ENCODE results near the gene GPBP1.
"Not testable (repeated sequence)": the region's sequence is repeated elsewhere in the genome, so short reads cannot be mapped to it uniquely, and the experiment has no call there.

GPBP1 gene

GRCh38 chr5:57173319-57174127 lies at the start of gene GPBP1:
GPBP1 (plus strand) TSS chr5:57174059; CDS start chr5:57214131, 40,072 bp downstream.
- peak; percentile 92 to 100 (median 99) for DNase-seq

GRCh38 chr5:57128325-57128724 lies 45.5 kb upstream of the GPBP1 start:
- no peak for DNase-seq

- DNase-seq: no peak
Observed at GRCh38 chr5:57133574-57133973, 40.3 kb upstream of the GPBP1 start.

- DNase-seq: no peak
Observed at GRCh38 chr5:57137401-57137800, 36.5 kb upstream of the GPBP1 start.

- DNase-seq: no peak
Observed at GRCh38 chr5:57152316-57152715, 21.5 kb upstream of the GPBP1 start.

DNA sequence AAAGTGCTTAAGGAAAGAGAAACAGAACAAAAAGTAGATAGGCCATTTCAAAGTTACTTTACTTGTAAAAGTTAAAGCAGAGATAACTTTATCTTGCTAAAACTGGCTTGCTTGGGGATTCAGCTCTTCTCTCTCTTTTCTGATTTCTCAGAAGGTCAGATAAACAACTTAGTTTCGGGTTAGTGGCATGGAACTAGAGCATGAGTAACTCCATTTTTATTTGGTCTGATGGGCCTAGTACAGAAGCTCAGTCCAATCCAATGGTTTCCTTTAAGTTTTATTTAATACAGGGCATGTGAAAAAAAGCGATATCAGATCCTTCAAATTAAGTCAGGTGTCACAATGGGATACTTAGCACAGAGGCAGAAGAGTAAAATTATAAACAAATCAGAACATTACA lies 18.8 kb upstream of the GPBP1 start:
- DNase-seq: no peak

GRCh38 chr5:57157131-57157530 lies 16.7 kb upstream of the GPBP1 start:
- no peak for DNase-seq

GRCh38 chr5:57157666-57158065 lies 16.2 kb upstream of the GPBP1 start:
- DNase-seq: no peak

- no peak for DNase-seq
Observed at GRCh38 chr5:57163553-57164006, 10.3 kb upstream of the GPBP1 start.

GRCh38 chr5:57164124-57164523 lies 9.7 kb upstream of the GPBP1 start:
- DNase-seq: no peak

DNA sequence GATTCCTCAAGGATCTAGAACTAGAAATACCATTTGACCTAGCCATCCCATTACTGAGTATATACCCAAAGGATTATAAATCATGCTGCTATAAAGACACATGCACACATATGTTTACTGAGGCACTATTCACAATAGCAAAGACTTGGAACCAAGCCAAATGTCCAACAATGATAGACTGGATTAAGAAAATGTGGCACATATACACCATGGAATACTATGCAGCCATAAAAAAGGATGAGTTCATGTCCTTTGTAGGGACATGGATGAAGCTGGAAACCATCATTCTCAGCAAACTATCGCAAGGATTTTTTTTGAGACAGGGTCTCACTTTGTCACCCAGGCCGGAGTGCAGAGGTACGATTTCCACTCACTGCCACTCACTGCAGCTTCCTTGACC lies 8.7 kb upstream of the GPBP1 start:
- DNase-seq: not testable (repeated sequence)

- no peak for DNase-seq
Observed at GRCh38 chr5:57166276-57166675, 7.6 kb upstream of the GPBP1 start.

GRCh38 chr5:57167201-57167600 lies 6.7 kb upstream of the GPBP1 start:
- DNase-seq: no peak

- DNase-seq: not testable (repeated sequence)
Observed at GRCh38 chr5:57170116-57170515, 3.7 kb upstream of the GPBP1 start.

DNA sequence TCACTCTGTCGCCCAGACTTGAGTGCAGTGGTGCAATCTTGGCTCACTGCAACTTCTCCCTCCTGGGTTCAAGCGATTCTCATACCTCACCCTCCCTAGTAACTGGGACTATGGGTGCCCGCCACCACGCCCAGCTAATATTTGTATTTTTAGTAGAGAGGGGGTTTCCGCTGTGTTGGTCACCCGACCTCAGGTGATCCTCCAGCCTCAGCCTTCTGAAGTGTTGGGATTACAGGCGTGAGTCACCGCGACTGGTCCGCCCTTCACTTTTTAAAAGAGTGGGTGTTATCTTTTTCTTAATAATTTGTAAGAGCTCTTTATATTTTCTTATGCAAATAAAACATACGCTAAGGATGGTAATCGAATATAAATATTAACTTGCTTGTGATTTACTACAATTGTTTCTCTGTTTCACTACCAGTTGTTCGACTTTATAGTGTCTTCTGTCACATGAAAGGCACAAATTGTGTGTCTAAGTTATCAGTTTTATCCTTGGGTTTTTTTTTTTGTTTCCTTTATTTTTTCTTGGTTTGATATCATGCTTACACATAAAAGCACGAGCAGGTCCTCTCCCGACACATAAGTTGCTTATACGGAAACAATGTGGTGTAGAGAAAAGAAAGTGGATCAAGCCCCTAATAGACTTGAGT lies 1.9 kb upstream of the GPBP1 start:
- DNase-seq: no peak

GRCh38 chr5:57172466-57173318 lies 1.2 kb upstream of the GPBP1 start:
- DNase-seq: peak in 21 of 58 donors; percentile 1 to 82 (median 56)

- peak in 44 of 58 donors; percentile 7 to 69 (median 50) for DNase-seq
Observed at GRCh38 chr5:57174128-57174889, 450 bp downstream of the GPBP1 start.

DNA sequence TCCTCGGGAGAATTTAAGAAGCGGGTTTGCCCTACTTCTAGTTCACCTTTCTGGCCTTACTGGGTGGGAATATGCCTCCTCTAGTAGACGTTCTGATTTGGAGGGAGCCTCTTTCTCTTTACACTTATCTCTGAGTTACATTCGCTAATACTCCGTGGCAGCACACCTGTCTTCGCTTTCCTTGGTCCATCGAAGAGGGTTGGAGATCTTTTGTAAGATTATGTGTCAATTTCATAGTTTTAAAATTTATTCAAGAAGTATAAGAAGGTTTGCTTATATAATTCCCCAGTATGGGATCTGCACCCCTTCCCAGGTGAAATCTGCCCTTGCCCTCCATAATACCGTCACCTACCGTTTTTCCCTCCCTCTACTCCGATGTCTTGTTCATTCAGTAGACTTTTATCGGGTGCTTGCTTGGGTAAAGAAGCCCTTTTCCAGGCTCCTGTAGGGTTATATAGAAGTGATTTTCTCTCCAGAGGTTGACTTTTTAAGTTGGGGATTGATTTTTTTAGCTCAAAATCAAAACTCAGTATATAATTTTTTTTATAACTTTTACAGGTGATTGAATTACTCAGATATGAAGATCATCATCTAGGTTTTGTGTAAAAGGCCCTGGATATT lies 1.1 kb downstream of the GPBP1 start:
- peak in 1 of 58 donors; percentile 22 for DNase-seq

DNA sequence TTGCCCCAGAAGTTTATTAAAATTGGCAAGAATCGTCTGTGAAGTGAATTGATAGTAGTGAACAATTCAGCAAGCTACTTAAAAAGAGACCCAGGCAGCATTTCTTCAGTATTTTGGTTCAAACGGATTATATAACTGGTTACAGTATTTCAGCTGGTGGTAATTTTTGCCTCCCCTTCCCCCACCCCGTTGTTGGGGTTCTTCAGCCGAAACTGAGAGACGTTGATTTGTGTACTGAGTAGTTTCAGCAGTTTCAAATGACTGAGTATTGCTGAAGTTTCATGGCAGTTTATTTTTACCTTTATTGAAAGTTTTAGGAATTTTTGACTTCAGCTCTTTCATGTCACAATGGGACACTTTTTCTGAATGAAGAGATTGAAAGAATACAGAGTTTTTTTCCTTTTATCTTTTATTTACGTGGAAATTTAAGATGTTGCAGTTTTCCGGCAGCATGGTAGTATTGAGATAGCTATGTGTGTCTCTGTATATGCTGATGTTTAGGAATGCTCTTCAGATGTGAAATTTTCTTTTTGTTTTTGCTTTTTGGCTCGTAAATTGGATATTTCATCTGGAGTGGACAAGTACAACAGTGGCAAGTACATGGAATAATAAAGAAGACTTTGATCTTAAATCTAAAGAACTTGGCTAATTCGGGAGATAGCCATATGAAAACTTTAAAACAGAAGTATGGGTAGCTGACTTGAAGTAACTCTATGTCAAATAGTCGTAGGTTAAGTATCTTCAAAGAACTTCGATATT lies 1.9 kb downstream of the GPBP1 start:
- peak in 2 of 58 donors; percentile 9 to 24 for DNase-seq

Data from anterior cingulate cortex (tissue), 58 donors.